Mesendoderm (in vitro differentiated cells): ENCODE results near the gene SWI5.

Source experiments
- DNase-seq: peaks from one replicate; pipeline ENCODE4 v3.0.0; 2013
- H2AK5ac ChIP-seq: 2 replicates; pipeline ENCODE4 v1.6.1; 2013; ENCODE audit warnings: low read length, inconsistent platforms
- H2BK120ac ChIP-seq: 2 replicates; pipeline ENCODE4 v1.6.1; 2013; ENCODE audit warnings: low read depth, mild to moderate bottlenecking, low read length, moderate library complexity, mixed read lengths
- H2BK15ac ChIP-seq: replicated peaks from 2 replicates; pipeline ENCODE4 v1.6.1; 2013; ENCODE audit warnings: low read depth, mild to moderate bottlenecking, moderate library complexity
- H2BK5ac ChIP-seq: 2 replicates; pipeline ENCODE4 v1.6.1; 2013; ENCODE audit warnings: low read length, inconsistent platforms
- H3K18ac ChIP-seq: 2 replicates; pipeline ENCODE4 v1.6.1; 2013; ENCODE audit warnings: mild to moderate bottlenecking, low read length, mixed read lengths
- H3K23ac ChIP-seq: one replicate; pipeline ENCODE4 v1.6.1; 2013; ENCODE audit warnings: low read length
- H3K27ac ChIP-seq: 2 replicates; pipeline ENCODE4 v1.5.1; 2013; ENCODE audit warnings: low read depth, mild to moderate bottlenecking, inconsistent platforms, low read length, moderate library complexity
- H3K27me3 ChIP-seq: 2 replicates; pipeline ENCODE4 v1.6.1; 2013; ENCODE audit warnings: low read length, control low read depth, mild to moderate bottlenecking, inconsistent platforms; ENCODE audit not compliant: insufficient read depth, poor library complexity
- H3K36me3 ChIP-seq: 2 replicates; pipeline ENCODE4 v1.6.1; 2013; ENCODE audit warnings: low read length, inconsistent platforms; ENCODE audit not compliant: control insufficient read depth, insufficient read depth
- H3K4ac ChIP-seq: one replicate; pipeline ENCODE4 v1.6.1; 2013; ENCODE audit warnings: low read depth, mild to moderate bottlenecking, low read length, moderate library complexity
- H3K4me1 ChIP-seq: 2 replicates; pipeline ENCODE4 v1.6.1; 2013; ENCODE audit warnings: low read depth, low read length, inconsistent platforms; ENCODE audit not compliant: control insufficient read depth
- H3K4me2 ChIP-seq: 2 replicates; pipeline ENCODE4 v1.6.1; 2013; ENCODE audit warnings: low read length
- H3K4me3 ChIP-seq: 2 replicates; pipeline ENCODE4 v1.5.1; 2013; ENCODE audit warnings: mild to moderate bottlenecking, low read length
- H3K56ac ChIP-seq: one replicate; pipeline ENCODE4 v1.6.1; 2013; ENCODE audit warnings: low read length
- H3K79me1 ChIP-seq: 2 replicates; pipeline ENCODE4 v1.6.1; 2013; ENCODE audit warnings: low read length, inconsistent platforms
- H3K79me2 ChIP-seq: 2 replicates; pipeline ENCODE4 v1.6.1; 2013; ENCODE audit warnings: mild to moderate bottlenecking, low read length; ENCODE audit not compliant: control insufficient read depth, insufficient read depth
- H3K9ac ChIP-seq: 2 replicates; pipeline ENCODE4 v1.6.1; 2013; ENCODE audit warnings: low read length, inconsistent platforms
- H4K5ac ChIP-seq: one replicate; pipeline ENCODE4 v1.6.1; 2013; ENCODE audit warnings: low read length
- H4K8ac ChIP-seq: one replicate; pipeline ENCODE4 v1.6.1; 2013; ENCODE audit warnings: low read depth, mild to moderate bottlenecking, control low read depth, low read length, moderate library complexity
- WGBS: extraction: QIAGEN DNeasy Blood & Tissue Kit; methylation state at CpG from one replicate; pipeline ENCODE4 v1.1.7; 2013; ENCODE audit warnings: low lambda C conversion rate, missing lambda C conversion rate; ENCODE audit not compliant: insufficient coverage; ENCODE audit errors: extremely low coverage; 5-methylcytosine and 5-hydroxymethylcytosine counted together

The SWI5 gene

DNA sequence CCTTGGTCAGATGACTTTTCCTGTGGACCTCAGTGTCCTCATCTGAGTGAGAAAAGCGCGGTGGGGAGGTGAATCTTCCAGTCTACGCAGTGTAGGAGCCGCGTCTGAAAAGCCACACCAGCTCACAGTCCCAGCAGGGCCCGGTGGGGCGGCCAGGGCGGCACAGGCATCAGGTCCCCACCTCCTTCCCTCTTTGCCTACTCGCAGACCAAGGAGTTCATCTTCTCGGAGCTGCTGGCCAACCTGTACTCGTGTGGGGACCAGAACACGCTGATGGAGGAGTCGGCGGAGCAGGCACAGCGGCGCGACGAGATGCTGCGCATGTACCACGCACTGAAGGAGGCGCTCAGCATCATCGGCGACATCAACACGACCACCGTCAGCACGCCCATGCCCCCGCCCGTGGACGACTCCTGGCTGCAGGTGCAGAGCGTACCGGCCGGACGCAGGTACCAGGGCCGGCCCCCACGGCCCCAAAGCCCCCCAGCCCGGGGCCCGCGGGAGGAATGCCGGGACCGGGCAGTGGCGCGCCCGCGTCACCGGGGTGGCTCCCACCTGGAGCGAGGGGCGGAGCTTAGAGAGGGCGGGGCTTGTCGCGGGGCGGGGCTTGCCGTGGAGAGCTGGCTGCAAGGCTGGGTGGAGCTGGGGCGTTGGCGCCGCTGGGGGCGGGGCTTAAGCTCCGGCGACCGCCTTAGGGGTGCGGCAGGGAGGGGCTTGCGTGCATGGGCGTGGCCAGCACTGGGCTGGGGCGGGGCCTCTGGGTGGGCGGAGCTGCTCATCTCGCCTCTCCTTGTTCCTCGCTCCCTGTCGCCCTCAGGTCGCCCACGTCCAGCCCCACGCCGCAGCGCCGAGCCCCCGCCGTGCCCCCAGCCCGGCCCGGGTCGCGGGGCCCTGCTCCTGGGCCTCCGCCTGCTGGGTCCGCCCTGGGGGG is 25.9 kb upstream of the SWI5 start:
- Histone ChIP-seq H3K23ac (no peak overlapping the region), H3K4ac (no peak overlapping the region), H2BK120ac (no peak overlapping the region), H3K27ac (no peak overlapping the region), H3K27me3 (no peaks in the 10 kb centered on the region), H3K4me2 (peak overlapping the region; percentile 77), H3K36me3 (no peaks in the 10 kb centered on the region), H3K79me2 (no peaks in the 10 kb centered on the region), H2BK15ac (no peak overlapping the region), H2BK5ac (no peak overlapping the region), H3K56ac (peak overlapping the region; percentile 87), H4K8ac (no peak overlapping the region), H3K4me3 (peak overlapping the region; percentile 56), H2AK5ac (no peak overlapping the region), H4K5ac (no peak overlapping the region), H3K18ac (peak overlapping the region; percentile 40), H3K4me1 (peaks cover 10% of the 10 kb centered on the region), H3K79me1 (peaks cover 5% of the 10 kb centered on the region), H3K9ac (peak overlapping the region; percentile 69)
- peak; percentile 90 for DNase-seq
- no CpG with 5 or more reads among the region's 81 CpGs for WGBS

DNA sequence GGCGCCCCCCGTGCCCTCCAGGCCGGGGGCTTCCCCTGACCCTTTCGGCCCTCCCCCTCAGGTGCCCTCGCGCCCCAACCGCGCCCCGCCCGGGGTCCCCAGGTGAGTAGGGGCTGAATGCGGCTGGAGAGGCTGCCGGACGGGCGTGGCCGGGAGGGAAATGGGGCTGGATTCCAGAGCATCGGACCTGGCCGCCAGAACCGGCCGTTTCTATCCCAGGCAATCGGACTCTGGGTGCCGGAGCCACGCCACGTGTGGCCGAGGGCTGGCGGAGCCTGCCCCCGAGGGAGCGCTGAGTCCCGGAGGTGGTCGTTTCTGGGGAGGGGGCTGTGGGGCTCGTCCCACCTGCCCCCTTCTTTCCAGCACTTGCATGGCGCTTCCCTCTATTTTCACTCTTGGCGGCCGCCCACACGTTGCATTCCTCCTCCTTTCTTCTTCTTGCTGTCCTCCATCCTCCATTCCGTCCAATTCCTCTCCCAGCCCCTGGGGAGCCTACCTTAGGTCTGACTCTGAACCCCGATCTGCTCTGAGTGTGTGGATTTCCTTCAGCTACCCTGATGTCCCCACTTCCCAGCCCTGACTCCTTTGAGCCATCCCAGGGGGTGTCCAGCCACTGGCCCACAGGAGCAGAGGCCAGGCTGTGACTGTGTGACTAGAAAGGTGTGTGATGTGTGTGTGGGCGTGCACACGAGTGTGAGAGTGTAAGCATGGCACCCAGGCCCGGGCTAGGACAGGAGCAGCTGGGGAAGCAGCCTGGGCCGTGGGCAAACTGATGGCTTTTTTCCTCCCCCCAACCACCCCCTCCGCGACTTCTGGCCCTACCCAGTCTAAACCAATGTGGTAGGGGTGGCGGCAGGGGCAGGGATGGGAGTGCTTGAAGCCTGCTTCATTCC is 25.0 kb upstream of the SWI5 start:
- Histone ChIP-seq H2BK5ac (no peak overlapping the region), H3K36me3 (no peaks in the 10 kb centered on the region), H3K4me3 (peak overlapping the region; percentile 56), H3K79me2 (no peaks in the 10 kb centered on the region), H3K79me1 (peaks cover 5% of the 10 kb centered on the region), H3K9ac (peak overlapping the region; percentile 69), H3K56ac (peak overlapping the region; percentile 87), H2BK15ac (no peak overlapping the region), H3K23ac (peak overlapping the region; percentile 97), H3K4me2 (peak overlapping the region; percentile 77), H3K4ac (no peak overlapping the region), H3K27me3 (no peaks in the 10 kb centered on the region), H3K27ac (no peak overlapping the region), H3K4me1 (peaks cover 5% of the 10 kb centered on the region), H4K8ac (no peak overlapping the region), H2BK120ac (no peak overlapping the region), H2AK5ac (no peak overlapping the region), H4K5ac (no peak overlapping the region), H3K18ac (peak overlapping the region; percentile 40)
- no peak for DNase-seq
- no CpG with 5 or more reads among the region's 43 CpGs for WGBS

DNA sequence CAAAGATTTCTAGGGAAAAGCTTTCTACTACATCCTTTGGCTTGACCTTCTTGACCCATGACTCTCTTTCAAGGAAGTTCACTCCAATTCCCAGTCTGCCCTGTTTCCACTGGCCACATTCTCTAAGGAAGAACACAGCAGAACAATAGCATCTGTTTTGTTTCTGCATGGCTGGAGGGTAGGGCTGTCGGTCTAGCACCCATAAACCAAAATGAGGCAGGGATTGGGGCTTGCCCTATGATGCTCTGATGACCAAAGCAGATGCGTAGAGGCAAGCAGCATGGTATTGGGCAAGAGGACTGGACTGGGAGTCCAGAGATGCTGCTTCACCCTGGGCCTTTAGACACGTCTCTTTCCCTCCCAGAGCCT is 24.4 kb upstream of the SWI5 start:
- H3K27me3 ChIP-seq: no peaks in the 10 kb centered on the region
- H3K4me2 ChIP-seq: no peak overlapping the region
- H2BK120ac ChIP-seq: no peak overlapping the region
- H4K5ac ChIP-seq: no peak overlapping the region
- H2AK5ac ChIP-seq: no peak overlapping the region
- H3K18ac ChIP-seq: no peak overlapping the region
- H3K4me1 ChIP-seq: peaks cover 3% of the 10 kb centered on the region
- no peak overlapping the region for H3K4ac ChIP-seq
- H3K79me1 ChIP-seq: peaks cover 5% of the 10 kb centered on the region
- H3K23ac ChIP-seq: no peak overlapping the region
- H3K9ac ChIP-seq: peak overlapping the region; percentile 69
- H2BK15ac ChIP-seq: no peak overlapping the region
- H3K56ac ChIP-seq: no peak overlapping the region
- no peak for DNase-seq
- H3K27ac ChIP-seq: no peak overlapping the region
- H3K4me3 ChIP-seq: no peak overlapping the region
- no CpG with 5 or more reads among the region's 3 CpGs for WGBS
- H2BK5ac ChIP-seq: no peak overlapping the region
- no peaks in the 10 kb centered on the region for H3K79me2 ChIP-seq
- no peak overlapping the region for H4K8ac ChIP-seq
- no peaks in the 10 kb centered on the region for H3K36me3 ChIP-seq

DNA sequence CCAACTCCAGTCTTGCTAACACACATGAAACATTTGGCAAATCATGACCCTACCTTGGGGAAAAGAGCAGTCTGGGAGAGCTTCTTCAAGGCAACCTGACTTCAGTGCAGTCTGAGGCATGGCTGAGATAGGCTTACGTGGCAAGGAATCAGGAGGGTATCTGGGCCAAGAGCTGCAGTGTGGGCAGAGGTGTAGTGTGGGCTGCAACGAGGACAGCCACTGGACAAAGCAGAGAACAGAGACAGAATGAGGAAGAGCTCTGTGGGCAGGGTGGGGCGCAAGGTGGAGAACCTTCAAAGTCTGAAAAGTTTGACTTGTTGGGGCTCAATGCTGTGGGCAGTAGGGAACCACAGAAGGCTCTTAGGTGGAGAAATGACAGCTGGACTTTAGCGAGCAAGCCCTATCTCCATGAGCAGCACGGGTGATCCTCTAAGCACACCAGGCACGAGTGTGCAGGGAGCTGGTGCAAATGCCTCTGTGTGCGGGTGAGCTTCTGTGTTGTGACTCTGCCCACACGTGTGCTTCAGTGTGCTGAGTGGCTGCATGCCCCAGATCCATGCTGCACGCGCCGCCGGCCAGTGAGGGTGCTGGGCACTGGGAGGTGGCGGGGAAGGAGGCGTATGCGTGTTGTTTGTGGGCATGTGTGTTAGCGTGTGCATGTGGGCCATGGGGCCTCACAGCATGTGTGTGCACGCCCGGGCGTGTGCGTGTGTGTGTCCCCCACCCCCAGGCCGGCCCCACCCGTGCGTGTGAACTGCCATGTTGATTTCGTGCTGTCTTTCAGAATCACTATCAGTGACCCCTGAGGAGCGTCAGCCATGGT is 23.5 kb upstream of the SWI5 start:
- Histone ChIP-seq H2BK120ac (no peak overlapping the region), H2BK5ac (no peak overlapping the region), H3K9ac (no peak overlapping the region), H3K18ac (no peak overlapping the region), H2BK15ac (no peak overlapping the region), H3K4me3 (no peak overlapping the region), H3K79me1 (peaks cover 5% of the 10 kb centered on the region), H3K4me1 (peaks cover 3% of the 10 kb centered on the region), H3K56ac (no peak overlapping the region), H3K36me3 (peaks cover 1% of the 10 kb centered on the region), H3K79me2 (no peaks in the 10 kb centered on the region), H3K4ac (no peak overlapping the region), H4K5ac (no peak overlapping the region), H3K27me3 (no peaks in the 10 kb centered on the region), H3K23ac (no peak overlapping the region), H4K8ac (no peak overlapping the region), H2AK5ac (no peak overlapping the region), H3K27ac (no peak overlapping the region), H3K4me2 (no peak overlapping the region)
- no CpG with 5 or more reads among the region's 25 CpGs for whole genome bisulfite sequencing
- no peak for DNase-seq

DNA sequence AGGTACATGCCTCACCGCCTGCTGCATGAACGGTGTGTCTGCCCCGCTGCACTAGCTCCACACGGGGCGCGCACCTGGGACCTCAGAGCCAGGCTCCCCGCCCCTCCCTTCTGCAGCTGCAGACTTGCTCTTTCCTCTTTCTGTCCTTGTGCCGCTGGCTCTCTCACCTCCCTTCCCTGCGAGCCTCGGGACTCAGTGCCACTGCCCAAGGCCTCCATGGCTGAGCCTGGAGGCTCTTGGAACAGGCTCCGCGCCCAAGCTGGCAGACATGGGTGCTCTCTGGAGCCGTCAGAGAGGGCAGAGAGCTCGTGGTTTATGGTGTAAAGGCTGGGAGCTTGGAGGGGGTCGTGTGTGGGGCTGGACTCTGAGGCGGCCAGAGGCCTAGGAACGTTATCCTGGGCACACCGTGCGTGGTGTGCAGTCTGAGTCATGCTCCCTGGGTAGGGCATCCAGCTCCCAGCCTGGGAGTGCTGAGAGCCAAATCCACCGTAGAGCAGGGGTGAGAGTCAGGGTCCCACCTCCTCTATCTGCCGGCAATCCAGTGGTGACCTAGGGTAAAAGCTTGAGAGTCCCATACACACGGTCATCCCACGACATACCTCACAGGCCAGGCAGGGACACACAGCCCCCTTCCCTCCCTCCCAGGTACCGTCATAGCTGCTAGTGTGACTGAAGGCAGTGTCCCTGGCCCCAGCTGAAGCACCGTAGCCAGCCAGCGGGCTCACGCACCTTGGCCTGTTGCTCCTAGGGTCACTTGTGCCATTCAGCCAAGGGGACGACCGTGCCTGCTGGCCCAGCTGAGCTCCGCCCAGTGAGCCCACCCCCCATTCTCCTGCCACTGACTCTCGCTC is 22.7 kb upstream of the SWI5 start:
- WGBS: no CpG with 5 or more reads among the region's 31 CpGs
- Histone ChIP-seq H3K4me1 (peaks cover 3% of the 10 kb centered on the region), H3K27ac (no peak overlapping the region), H2BK15ac (no peak overlapping the region), H3K4me2 (no peak overlapping the region), H3K4ac (no peak overlapping the region), H3K56ac (no peak overlapping the region), H3K79me2 (no peaks in the 10 kb centered on the region), H3K79me1 (peaks cover 5% of the 10 kb centered on the region), H4K5ac (no peak overlapping the region), H2AK5ac (no peak overlapping the region), H2BK120ac (no peak overlapping the region), H4K8ac (no peak overlapping the region), H3K36me3 (peaks cover 3% of the 10 kb centered on the region), H3K18ac (no peak overlapping the region), H3K9ac (no peak overlapping the region), H3K4me3 (no peak overlapping the region), H3K23ac (no peak overlapping the region), H3K27me3 (no peaks in the 10 kb centered on the region), H2BK5ac (no peak overlapping the region)
- no peak for DNase-seq
